Skeletal muscle tissue (tissue), 4 donors: ENCODE data around the gene ZNF682. TPM values are rescaled to one million over a fixed set of nuclear protein-coding genes. Genes with fewer than 3 reads are reported as not detected.
"Not testable (repeated sequence)": the region's sequence is repeated elsewhere in the genome, so short reads cannot be mapped to it uniquely, and the experiment has no call there.

Experiments used
- H3K27ac ChIP-seq: one replicate; pipeline ENCODE4 v1.7.0; 2013; ENCODE audit warnings: mild to moderate bottlenecking, low read depth, low read length, inconsistent platforms
- H3K27me3 ChIP-seq, 3 donors: one replicate each; pipeline ENCODE4 v1.7.0; 2013; ENCODE audit warnings: low read length in 3 of 3; ENCODE audit not compliant: control insufficient read depth in 3 of 3, insufficient read depth in 3 of 3
- H3K36me3 ChIP-seq, 3 donors: one replicate each; pipeline ENCODE4 v1.7.0; 2013; ENCODE audit warnings: low read length in 3 of 3; ENCODE audit not compliant: control insufficient read depth in 3 of 3, insufficient read depth in 3 of 3
- H3K4me1 ChIP-seq, 3 donors: one replicate each; pipeline ENCODE4 v1.7.0; 2013; ENCODE audit warnings: low read length in 3 of 3, mild to moderate bottlenecking in 3 of 3; ENCODE audit not compliant: control insufficient read depth in 3 of 3, insufficient read depth in 3 of 3
- H3K4me3 ChIP-seq, 3 donors: one replicate each; pipeline ENCODE4 v1.7.0; 2013; ENCODE audit warnings: low read length in 3 of 3
- H3K9ac ChIP-seq, 3 donors: one replicate each; pipeline ENCODE4 v1.7.0; 2013; ENCODE audit warnings: low read length in 3 of 3, mild to moderate bottlenecking in 3 of 3, moderate library complexity in 2 of 3, low read depth in 1 of 3
- H3K9me3 ChIP-seq, 3 donors: one replicate each; pipeline ENCODE4 v1.7.0; 2013; ENCODE audit warnings: low read length in 3 of 3; ENCODE audit not compliant: control insufficient read depth in 3 of 3
- total RNA-seq: library from RNA; depleted of rRNA; stranded (reverse); fragments of >200 nt; gene quantifications from one replicate; pipeline ENCODE4 v1.2.3, GENCODE V29; 2014
- donor health status: Osteomylitis.

Gene ZNF682
- total RNA-seq: 2.6 TPM

DNA sequence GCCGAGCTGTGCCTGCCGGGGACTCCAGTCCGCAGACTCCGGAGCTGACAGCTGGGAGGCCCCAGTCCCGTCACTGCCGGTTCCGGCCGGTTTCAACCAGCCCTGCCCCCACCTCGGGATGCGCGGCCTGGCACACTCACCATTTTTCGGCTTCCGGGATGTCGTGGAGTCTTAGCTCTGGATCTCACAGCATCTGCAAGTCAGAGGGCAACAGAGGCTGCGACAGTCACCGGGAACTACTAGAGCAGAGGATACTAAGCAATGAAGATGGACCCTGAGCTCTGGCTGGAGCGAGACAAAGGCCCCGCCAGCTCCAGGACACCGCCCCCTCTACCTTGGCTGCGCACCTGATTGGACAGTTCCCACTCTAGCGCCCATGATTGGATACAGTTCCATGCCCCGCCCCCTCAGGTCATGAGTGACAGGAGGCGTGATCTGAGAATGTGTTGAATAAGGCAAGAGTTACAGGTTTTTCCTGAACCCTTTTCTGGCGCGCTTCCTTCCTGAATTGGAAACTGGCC, at the start of gene ZNF682:
ZNF682 (minus strand) TSS at position 303 of the 521 bp plus-strand sequence; CDS start at position 143, 160 bp downstream.
- H3K4me1 ChIP-seq: peaks cover 0 to 2% (median 0%) of the 10 kb centered on the region in 3 donors
- H3K4me3 ChIP-seq: peak within 1 kb of the TSS; percentile 79 to 95 (median 94)
- no peaks in the 10 kb centered on the region for H3K27me3 ChIP-seq
- peak within 1 kb of the TSS; percentile 66 to 74 (median 71) for H3K9ac ChIP-seq
- no peaks in the 10 kb centered on the region for H3K9me3 ChIP-seq
- H3K27ac ChIP-seq: no peak within 1 kb of the TSS
- no peaks in the 10 kb centered on the region for H3K36me3 ChIP-seq

DNA sequence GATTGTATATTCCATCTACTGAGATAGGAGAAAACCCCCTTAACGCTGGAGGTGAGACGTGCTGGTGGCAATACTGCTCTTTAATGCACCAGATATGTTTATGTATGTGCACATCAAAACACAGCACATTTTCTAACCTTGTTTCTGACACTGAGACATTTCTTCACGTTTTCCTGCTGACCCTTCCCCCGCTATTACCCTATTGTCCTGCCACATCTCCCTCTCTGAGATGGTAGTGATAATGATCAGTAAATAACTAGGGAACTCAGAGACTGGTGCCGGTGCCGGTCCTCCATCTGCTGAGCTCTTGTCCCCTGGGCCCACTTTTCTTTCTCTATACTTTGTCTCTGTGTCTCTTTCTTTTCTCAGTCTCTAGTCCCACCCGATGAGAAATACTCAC, 43.6 kb upstream of the ZNF682 start:
- not testable (repeated sequence) for H3K27me3 ChIP-seq, H3K9me3 ChIP-seq, H3K27ac ChIP-seq, H3K4me3 ChIP-seq, H3K4me1 ChIP-seq, H3K9ac ChIP-seq, H3K36me3 ChIP-seq

DNA sequence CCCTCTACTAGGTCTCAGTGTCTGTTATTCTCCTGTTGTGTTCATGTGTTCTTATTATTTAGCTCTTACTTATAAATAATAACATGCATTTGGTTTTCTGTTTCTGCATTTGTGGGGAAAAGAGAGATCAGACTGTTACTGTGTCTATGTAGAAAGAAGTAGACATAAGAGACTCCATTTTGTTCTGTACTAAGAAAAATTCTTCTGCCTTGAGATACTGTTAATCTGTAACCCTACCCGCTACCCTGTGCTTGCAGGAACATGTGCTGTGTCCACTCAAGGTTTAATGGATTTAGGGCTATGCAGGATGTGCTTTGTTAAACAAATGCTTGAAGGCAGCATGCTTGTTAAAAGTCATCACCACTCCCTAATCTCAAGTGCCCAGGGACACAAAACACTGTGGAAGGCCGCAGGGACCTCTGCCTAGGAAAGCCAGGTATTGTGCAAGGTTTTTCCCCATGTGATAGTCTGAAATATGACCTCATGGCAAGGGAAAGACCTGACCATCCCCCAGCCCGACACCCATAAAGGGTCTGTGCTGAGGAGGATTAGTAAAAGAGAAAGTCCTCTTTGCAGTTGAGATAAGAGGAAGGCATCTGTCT, 43.0 kb upstream of the ZNF682 start:
- H3K27me3 ChIP-seq, H3K4me3 ChIP-seq, H3K9me3 ChIP-seq, H3K27ac ChIP-seq, H3K9ac ChIP-seq, H3K36me3 ChIP-seq: not testable (repeated sequence)
- H3K4me1 ChIP-seq: peaks cover 0 to 12% (median 8%) of the 10 kb centered on the region in 3 donors

DNA sequence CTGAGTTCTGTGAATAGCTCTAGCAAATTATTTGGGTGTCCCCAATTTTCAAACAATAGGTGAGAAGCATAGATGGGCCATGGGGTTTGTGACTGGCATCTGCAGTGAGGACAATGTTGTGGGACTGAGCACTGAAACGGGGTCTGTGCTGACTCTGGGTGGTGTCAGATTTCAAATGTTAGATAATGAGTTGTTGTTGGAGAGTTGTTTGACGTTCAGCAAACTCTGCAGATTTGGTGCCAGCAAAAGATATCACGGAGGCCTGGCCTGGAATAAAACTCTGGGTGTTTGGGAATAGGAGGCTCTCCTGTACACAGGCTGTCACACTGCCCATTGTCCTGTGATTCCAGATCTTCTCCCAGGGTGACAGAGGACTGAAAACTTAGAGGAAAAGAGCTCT, 41.4 kb upstream of the ZNF682 start:
- no peak overlapping the region for H3K4me3 ChIP-seq
- H3K36me3 ChIP-seq: no peaks in the 10 kb centered on the region
- no peaks in the 10 kb centered on the region for H3K27me3 ChIP-seq
- H3K9ac ChIP-seq: no peak overlapping the region
- H3K27ac ChIP-seq: no peak overlapping the region
- H3K4me1 ChIP-seq: peaks cover 0 to 12% (median 8%) of the 10 kb centered on the region in 3 donors
- H3K9me3 ChIP-seq: peaks cover 0 to 2% (median 0%) of the 10 kb centered on the region in 3 donors

DNA sequence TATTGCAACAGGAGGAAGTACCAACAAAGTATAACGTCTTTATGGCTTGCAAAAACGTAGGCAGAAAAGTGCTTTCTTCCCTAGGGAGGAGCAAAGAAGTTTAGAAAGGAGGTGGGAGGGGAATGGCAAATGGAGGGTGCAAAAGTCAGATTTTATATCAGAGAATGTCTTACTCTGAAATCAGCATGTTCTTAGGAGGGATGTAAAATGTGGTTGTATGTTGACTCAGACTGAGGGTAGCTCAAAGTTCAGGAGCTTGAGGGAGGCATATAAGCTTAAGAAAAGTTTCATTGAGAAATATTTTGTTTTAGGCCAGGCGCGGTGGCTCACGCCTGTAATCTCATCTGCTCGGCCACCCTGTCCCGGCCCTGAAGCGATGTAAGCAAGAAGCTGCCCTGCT, 40.2 kb upstream of the ZNF682 start:
- H3K4me3 ChIP-seq: no peak overlapping the region
- no peaks in the 10 kb centered on the region for H3K27me3 ChIP-seq
- H3K4me1 ChIP-seq: peaks cover 0 to 12% (median 8%) of the 10 kb centered on the region in 3 donors
- H3K9me3 ChIP-seq: peaks cover 0 to 2% (median 0%) of the 10 kb centered on the region in 3 donors
- no peak overlapping the region for H3K9ac ChIP-seq
- no peak overlapping the region for H3K27ac ChIP-seq
- no peaks in the 10 kb centered on the region for H3K36me3 ChIP-seq

DNA sequence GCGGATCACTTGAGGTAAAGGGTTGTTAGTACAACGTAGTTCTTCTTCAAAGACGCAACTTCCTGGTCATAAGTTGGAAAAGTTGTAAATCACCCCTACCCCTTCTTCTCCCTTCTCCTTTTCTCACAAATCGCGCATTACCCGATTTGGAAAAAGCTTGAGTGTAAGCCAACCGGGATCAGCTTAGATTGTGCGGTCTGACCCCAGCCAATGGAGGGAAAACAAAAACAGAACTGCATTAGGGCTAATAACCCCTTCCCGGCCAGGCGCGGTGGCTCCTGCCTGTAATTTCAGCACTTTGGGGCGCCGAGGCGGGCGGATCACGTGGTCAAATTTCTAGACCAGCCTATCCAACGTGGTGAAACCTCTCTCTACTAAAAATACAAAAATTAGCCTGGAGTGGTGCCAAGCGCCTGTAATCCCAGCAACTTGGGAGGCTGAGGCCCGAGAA, 39.3 kb upstream of the ZNF682 start:
- peak overlapping the region; percentile 38 to 70 (median 40) for H3K9ac ChIP-seq
- no peaks in the 10 kb centered on the region for H3K36me3 ChIP-seq
- no peak overlapping the region for H3K27ac ChIP-seq

DNA sequence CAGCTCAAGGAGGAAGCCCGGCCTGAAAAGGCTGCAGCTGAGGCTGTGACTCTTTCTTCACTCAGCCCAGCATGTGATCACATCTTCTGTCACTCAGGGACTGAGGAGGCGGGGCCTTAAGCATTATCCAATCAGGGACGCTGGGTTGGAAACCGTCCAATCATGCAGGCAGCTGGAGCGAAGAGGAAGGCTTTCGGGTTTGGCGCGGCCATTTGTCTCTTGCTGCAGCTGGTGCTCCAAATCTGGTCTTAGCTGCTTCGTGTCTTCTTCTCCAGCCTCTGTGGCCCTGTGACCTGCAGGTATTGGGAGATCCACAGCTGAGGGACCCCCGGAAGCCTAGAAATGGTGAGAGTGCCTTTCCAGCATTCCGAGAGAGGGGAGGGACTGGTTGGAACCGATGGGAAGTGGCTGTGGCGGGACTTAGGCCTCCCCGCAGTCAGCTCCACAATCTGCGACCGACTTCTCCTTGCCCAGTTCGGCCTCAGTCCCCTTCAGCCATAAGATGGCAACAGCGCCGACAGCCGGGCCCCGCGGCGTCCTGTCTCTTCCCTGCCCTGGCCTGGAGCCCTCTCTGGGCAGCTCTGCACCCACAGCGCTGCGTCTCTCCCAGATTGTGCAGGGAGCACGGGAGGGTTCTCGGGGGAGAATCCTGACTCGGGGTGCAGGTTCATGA, 38.6 kb upstream of the ZNF682 start, which contains the start of gene ZNF90:
ZNF90 (plus strand) TSS at position 210 of the 673 bp plus-strand sequence; CDS start at position 343, 133 bp downstream.
- H3K27ac ChIP-seq: no peak within 1 kb of the TSS

More for the DNA sequence above, 39.3 kb upstream of the ZNF682 start:
- Histone ChIP-seq H3K27me3 (no peaks in the 10 kb centered on the region), H3K4me1 (peaks cover 0 to 12% (median 8%) of the 10 kb centered on the region in 3 donors), H3K9me3 (peaks cover 0 to 2% (median 0%) of the 10 kb centered on the region in 3 donors), H3K4me3 (peak overlapping the region; percentile 58 to 77 (median 73))

DNA sequence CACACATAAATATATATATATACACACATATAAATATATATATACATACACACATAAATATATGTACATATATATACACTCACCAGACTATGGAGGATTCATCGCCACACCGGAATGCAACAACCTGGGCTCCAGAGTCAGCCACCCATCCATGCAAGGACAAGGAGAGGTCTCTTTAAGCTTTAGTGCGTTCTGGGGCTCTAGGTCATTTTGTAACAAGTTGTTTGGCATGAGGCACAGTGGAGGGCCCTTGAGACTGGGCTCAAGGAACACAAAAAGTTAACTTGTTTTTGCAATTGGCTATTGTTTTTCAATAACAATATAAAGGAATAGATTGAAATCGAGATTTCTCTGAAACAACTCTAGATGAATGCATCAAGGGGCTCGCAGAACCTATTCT, 33.6 kb upstream of the ZNF682 start:
- Histone ChIP-seq H3K36me3 (no peaks in the 10 kb centered on the region), H3K27me3 (no peaks in the 10 kb centered on the region), H3K27ac (no peak overlapping the region), H3K9ac (no peak overlapping the region), H3K4me1 (peaks cover 0 to 3% (median 1%) of the 10 kb centered on the region in 3 donors), H3K9me3 (peaks cover 0 to under 1% (median 0%) of the 10 kb centered on the region in 3 donors), H3K4me3 (no peak overlapping the region)

More for the DNA sequence above, 38.6 kb upstream of the ZNF682 start, which contains the start of gene ZNF90:
- Histone ChIP-seq H3K27me3 (no peaks in the 10 kb centered on the region), H3K4me1 (peaks cover 0 to 12% (median 8%) of the 10 kb centered on the region in 3 donors), H3K36me3 (no peaks in the 10 kb centered on the region), H3K9ac (peak within 1 kb of the TSS; percentile 38 to 70 (median 40)), H3K9me3 (peaks cover 0 to 2% (median 0%) of the 10 kb centered on the region in 3 donors), H3K4me3 (peak within 1 kb of the TSS; percentile 58 to 77 (median 73))

DNA sequence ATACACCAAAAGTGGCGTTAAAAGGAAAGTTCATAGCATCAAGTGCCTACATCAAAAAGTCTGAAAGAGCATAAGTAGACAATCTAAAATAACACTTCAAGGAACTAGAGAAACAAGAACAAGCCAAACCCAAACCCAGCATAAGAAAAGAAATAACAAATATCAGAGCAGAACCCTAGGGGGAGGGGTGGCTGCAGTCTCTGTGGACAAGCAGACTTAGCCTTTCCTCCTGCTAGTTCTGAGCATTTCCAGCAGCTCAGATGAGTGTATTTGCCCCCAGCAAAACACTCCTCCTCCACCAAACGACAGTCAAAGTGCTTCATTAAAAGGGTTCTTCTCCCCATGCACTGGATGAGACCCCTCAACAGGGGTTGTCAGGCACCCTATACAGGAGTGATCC, 31.4 kb upstream of the ZNF682 start:
- no peak overlapping the region for H3K9ac ChIP-seq
- H3K27ac ChIP-seq: no peak overlapping the region
- H3K4me3 ChIP-seq: no peak overlapping the region
- H3K36me3 ChIP-seq: no peaks in the 10 kb centered on the region
- no peaks in the 10 kb centered on the region for H3K27me3 ChIP-seq
- H3K4me1 ChIP-seq: no peaks in the 10 kb centered on the region
- no peaks in the 10 kb centered on the region for H3K9me3 ChIP-seq

DNA sequence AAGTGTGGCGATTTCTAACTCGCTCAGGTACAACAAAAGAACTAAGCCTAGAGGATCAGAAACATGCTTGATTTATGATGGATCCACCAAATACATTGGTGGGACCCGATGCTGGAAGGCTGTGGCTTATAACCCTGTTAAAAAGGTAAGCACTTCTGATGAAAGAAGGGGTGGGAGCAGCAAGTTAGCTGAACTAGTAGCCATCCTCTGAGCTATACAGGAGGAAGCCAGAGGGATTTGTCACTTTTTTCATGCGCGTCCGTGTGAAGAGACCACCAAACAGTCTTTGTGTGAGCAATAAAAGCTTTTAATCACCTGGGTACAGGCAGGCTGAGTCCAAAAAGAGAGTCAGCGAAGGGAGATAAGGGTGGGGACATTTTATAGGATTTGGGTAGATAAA, 29.3 kb upstream of the ZNF682 start:
- not testable (repeated sequence) for H3K9me3 ChIP-seq, H3K27me3 ChIP-seq, H3K27ac ChIP-seq, H3K9ac ChIP-seq, H3K4me1 ChIP-seq, H3K4me3 ChIP-seq, H3K36me3 ChIP-seq
